Right lobe of liver (tissue), 4 donors: Measurements from ENCODE around the gene STK32B.

ENCODE experiments used
- POLR2A ChIP-seq: fragments of 450-650 bp; IDR thresholded peaks from one replicate; pipeline ENCODE4 v1.6.1; 2017; ENCODE audit warnings: antibody characterized with exemption, mild to moderate bottlenecking
- TF ChIP-seq, protein P1 (sequence below), 4 donors: fragments of 200-600 bp in 3 of 4; fragments of 450-650 bp in 1 of 4; IDR thresholded peaks; one replicate each; pipeline versions ENCODE4 v1.5.1 to v1.8.0; 2016 to 2022; ENCODE audit warnings: antibody characterized with exemption in 4 of 4, mild to moderate bottlenecking in 2 of 4
- donor health status: DM: no; HTN: no; CAD: no.
- donor health status: DM: no; HTN: no; CAD: no.
- donor health status: DM: no; HTN: yes; CAD: no.

DNA sequence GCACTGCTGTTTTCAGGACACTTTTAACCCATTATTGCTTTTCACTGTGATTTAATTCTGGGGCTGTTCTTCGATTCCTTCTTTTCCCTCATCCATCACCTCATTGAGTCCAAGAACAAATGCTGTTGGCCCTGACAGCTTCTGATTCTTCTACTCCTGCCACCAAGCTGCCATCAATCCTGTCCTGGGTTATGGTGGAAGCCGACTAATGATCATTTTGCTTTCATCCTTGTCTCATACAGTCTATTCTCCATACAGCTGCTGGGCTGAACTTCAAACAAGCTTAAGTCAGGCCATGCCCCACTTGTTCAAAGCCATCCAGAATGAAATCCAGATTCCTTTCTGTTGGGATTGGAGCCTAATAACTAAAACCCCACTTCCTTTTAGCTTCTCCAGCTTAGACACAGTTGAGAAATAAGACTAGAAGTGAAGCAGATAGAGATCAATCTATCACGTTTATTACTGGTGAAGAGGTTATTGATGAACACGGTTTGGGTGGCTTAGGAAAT lies 161.9 kb downstream of the STK32B start:
- TF ChIP-seq, protein P1, sequence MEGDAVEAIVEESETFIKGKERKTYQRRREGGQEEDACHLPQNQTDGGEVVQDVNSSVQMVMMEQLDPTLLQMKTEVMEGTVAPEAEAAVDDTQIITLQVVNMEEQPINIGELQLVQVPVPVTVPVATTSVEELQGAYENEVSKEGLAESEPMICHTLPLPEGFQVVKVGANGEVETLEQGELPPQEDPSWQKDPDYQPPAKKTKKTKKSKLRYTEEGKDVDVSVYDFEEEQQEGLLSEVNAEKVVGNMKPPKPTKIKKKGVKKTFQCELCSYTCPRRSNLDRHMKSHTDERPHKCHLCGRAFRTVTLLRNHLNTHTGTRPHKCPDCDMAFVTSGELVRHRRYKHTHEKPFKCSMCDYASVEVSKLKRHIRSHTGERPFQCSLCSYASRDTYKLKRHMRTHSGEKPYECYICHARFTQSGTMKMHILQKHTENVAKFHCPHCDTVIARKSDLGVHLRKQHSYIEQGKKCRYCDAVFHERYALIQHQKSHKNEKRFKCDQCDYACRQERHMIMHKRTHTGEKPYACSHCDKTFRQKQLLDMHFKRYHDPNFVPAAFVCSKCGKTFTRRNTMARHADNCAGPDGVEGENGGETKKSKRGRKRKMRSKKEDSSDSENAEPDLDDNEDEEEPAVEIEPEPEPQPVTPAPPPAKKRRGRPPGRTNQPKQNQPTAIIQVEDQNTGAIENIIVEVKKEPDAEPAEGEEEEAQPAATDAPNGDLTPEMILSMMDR (IDR thresholded peaks at IDR 0.05), result no peak
- TF ChIP-seq POLR2A, result no peak
